ENCODE data around the gene HSPBP1. TPM values are rescaled to one million over a fixed set of nuclear protein-coding genes. Genes with fewer than 3 reads are reported as not detected.

The HSPBP1 gene
- total RNA-seq, 1 experiment from 2014 or later: 122 TPM

GRCh38 chr19:55324662-55325061, 44.8 kb upstream of the HSPBP1 start:
- Histone ChIP-seq H2AFZ (ENCODE audit: low read length) (no peak overlapping the region), H3K9me2 (replicated peaks; ENCODE audit: low read length) (no peaks in the 10 kb centered on the region), H3K27me3 (ENCODE audit: low read length) (no peaks in the 10 kb centered on the region), H3K9me3 (ENCODE audit: low read length) (no peaks in the 10 kb centered on the region), H3K27ac (ENCODE audit: low read length) (no peak overlapping the region), H3K4me1 (ENCODE audit: insufficient read depth, low read length) (peaks cover 9% of the 10 kb centered on the region), H3K9ac (ENCODE audit: low read length) (no peak overlapping the region), H3F3A (ENCODE audit: low read length, unreplicated experiment) (no peaks in the 10 kb centered on the region), H3K79me2 (ENCODE audit: low read length) (no peaks in the 10 kb centered on the region), H3K36me3 (ENCODE audit: low read depth, low read length) (no peaks in the 10 kb centered on the region), H3K4me2 (ENCODE audit: low read length) (no peak overlapping the region), H4K20me1 (ENCODE audit: low read length) (no peaks in the 10 kb centered on the region), H3K4me3 (ENCODE audit: low read length) (no peak overlapping the region)
- TF ChIP-seq EZH2phosphoT487 (IDR thresholded peaks at IDR 0.05; ENCODE audit: borderline replicate concordance, low read length): no peak
- no peak for TF ChIP-seq EZH2 (IDR thresholded peaks at IDR 0.05; ENCODE audit: low read length, unreplicated experiment)
- no peak for TF ChIP-seq CTCF (conservative IDR thresholded peaks at IDR 0.05; ENCODE audit: low read depth, low read length)
- ChIA-PET POLR2A (ENCODE audit: unreplicated experiment) (no interaction called here), CTCF (no interaction called here)
- intact Hi-C loops (cut with micrococcal nuclease): no loop called here
- BruUV-seq (replicated peaks): no TSS peak
- ATAC-seq (no peak), DNase-seq (no peak)

GRCh38 chr19:55322204-55322885, 42.4 kb upstream of the HSPBP1 start:
- intact Hi-C loops (cut with micrococcal nuclease): no loop called here
- no peaks in the 10 kb centered on the region for H3F3A ChIP-seq (ENCODE audit: low read length, unreplicated experiment)
- no peaks in the 10 kb centered on the region for H3K4me1 ChIP-seq (ENCODE audit: insufficient read depth, low read length)
- ATAC-seq: no peak
- no peak overlapping the region for H3K9ac ChIP-seq (ENCODE audit: low read length)
- no peaks in the 10 kb centered on the region for H4K20me1 ChIP-seq (ENCODE audit: low read length)
- TF ChIP-seq EZH2 (IDR thresholded peaks at IDR 0.05; ENCODE audit: low read length, unreplicated experiment) (no peak), EZH2phosphoT487 (IDR thresholded peaks at IDR 0.05; ENCODE audit: borderline replicate concordance, low read length) (no peak), CTCF (conservative IDR thresholded peaks at IDR 0.05; ENCODE audit: low read depth, low read length) (no peak)
- no peaks in the 10 kb centered on the region for H3K27me3 ChIP-seq (ENCODE audit: low read length)
- H3K36me3 ChIP-seq (ENCODE audit: low read depth, low read length): no peaks in the 10 kb centered on the region
- CTCF ChIA-PET: no interaction called here
- no peak overlapping the region for H3K27ac ChIP-seq (ENCODE audit: low read length)
- H3K4me2 ChIP-seq (ENCODE audit: low read length): no peak overlapping the region
- POLR2A ChIA-PET (ENCODE audit: unreplicated experiment): no interaction called here
- BruUV-seq (replicated peaks): no TSS peak
- no peaks in the 10 kb centered on the region for H3K9me2 ChIP-seq (replicated peaks; ENCODE audit: low read length)
- no peaks in the 10 kb centered on the region for H3K79me2 ChIP-seq (ENCODE audit: low read length)
- no peak overlapping the region for H2AFZ ChIP-seq (ENCODE audit: low read length)
- H3K9me3 ChIP-seq (ENCODE audit: low read length): no peaks in the 10 kb centered on the region
- H3K4me3 ChIP-seq (ENCODE audit: low read length): no peak overlapping the region
- no peak for DNase-seq

GRCh38 chr19:55321466-55322137, 41.7 kb upstream of the HSPBP1 start:
- H3K9ac ChIP-seq (ENCODE audit: low read length): no peak overlapping the region
- H3K36me3 ChIP-seq (ENCODE audit: low read depth, low read length): no peaks in the 10 kb centered on the region
- ChIA-PET CTCF (no interaction called here), POLR2A (ENCODE audit: unreplicated experiment) (interaction anchor here (0.6 kb wide), 1 partner anchor 18 kb away, joined by 4 read pairs; the partner anchor contains the start of gene KMT5C)
- TF ChIP-seq EZH2 (IDR thresholded peaks at IDR 0.05; ENCODE audit: low read length, unreplicated experiment): no peak
- no peak for TF ChIP-seq CTCF (conservative IDR thresholded peaks at IDR 0.05; ENCODE audit: low read depth, low read length)
- TF ChIP-seq EZH2phosphoT487 (IDR thresholded peaks at IDR 0.05; ENCODE audit: borderline replicate concordance, low read length): no peak
- DNase-seq (no peak), ATAC-seq (no peak)
- no peak overlapping the region for H2AFZ ChIP-seq (ENCODE audit: low read length)
- no TSS peak for BruUV-seq (replicated peaks)
- no peaks in the 10 kb centered on the region for H3K4me1 ChIP-seq (ENCODE audit: insufficient read depth, low read length)
- H3K9me3 ChIP-seq (ENCODE audit: low read length): no peaks in the 10 kb centered on the region
- H3K4me2 ChIP-seq (ENCODE audit: low read length): no peak overlapping the region
- no peaks in the 10 kb centered on the region for H4K20me1 ChIP-seq (ENCODE audit: low read length)
- H3K27me3 ChIP-seq (ENCODE audit: low read length): no peaks in the 10 kb centered on the region
- H3K4me3 ChIP-seq (ENCODE audit: low read length): no peak overlapping the region
- no peaks in the 10 kb centered on the region for H3F3A ChIP-seq (ENCODE audit: low read length, unreplicated experiment)
- intact Hi-C loops (cut with micrococcal nuclease): no loop called here
- H3K27ac ChIP-seq (ENCODE audit: low read length): no peak overlapping the region
- H3K79me2 ChIP-seq (ENCODE audit: low read length): no peaks in the 10 kb centered on the region
- no peaks in the 10 kb centered on the region for H3K9me2 ChIP-seq (replicated peaks; ENCODE audit: low read length)

Data from PC-3 (cell line).